Measurements from ENCODE around the gene SMARCE1.

- TF ChIP-seq, protein P1, sequence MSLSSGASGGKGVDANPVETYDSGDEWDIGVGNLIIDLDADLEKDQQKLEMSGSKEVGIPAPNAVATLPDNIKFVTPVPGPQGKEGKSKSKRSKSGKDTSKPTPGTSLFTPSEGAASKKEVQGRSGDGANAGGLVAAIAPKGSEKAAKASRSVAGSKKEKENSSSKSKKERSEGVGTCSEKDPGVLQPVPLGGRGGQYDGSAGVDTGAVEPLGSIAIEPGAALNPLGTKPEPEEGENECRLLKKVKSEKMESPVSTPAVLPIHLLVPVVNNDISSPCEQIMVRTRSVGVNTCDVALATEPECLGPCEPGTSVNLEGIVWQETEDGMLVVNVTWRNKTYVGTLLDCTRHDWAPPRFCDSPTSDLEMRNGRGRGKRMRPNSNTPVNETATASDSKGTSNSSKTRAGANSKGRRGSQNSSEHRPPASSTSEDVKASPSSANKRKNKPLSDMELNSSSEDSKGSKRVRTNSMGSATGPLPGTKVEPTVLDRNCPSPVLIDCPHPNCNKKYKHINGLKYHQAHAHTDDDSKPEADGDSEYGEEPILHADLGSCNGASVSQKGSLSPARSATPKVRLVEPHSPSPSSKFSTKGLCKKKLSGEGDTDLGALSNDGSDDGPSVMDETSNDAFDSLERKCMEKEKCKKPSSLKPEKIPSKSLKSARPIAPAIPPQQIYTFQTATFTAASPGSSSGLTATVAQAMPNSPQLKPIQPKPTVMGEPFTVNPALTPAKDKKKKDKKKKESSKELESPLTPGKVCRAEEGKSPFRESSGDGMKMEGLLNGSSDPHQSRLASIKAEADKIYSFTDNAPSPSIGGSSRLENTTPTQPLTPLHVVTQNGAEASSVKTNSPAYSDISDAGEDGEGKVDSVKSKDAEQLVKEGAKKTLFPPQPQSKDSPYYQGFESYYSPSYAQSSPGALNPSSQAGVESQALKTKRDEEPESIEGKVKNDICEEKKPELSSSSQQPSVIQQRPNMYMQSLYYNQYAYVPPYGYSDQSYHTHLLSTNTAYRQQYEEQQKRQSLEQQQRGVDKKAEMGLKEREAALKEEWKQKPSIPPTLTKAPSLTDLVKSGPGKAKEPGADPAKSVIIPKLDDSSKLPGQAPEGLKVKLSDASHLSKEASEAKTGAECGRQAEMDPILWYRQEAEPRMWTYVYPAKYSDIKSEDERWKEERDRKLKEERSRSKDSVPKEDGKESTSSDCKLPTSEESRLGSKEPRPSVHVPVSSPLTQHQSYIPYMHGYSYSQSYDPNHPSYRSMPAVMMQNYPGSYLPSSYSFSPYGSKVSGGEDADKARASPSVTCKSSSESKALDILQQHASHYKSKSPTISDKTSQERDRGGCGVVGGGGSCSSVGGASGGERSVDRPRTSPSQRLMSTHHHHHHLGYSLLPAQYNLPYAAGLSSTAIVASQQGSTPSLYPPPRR (CRISPR knock-in tag; IDR thresholded peaks at IDR 0.05; ENCODE audit: borderline replicate concordance): no peak
- TF ChIP-seq SETDB1 (IDR thresholded peaks at IDR 0.05; ENCODE audit: low read length) (no peak), CHD2 (IDR thresholded peaks at IDR 0.05; ENCODE audit: low read depth, low read length) (no peak), SIN3A (IDR thresholded peaks at IDR 0.05; ENCODE audit: borderline replicate concordance in 2 of 2, control insufficient read depth in 1 of 2, low read depth in 2 of 2, low read length in 2 of 2) (no peak)
- TF ChIP-seq, protein P2, sequence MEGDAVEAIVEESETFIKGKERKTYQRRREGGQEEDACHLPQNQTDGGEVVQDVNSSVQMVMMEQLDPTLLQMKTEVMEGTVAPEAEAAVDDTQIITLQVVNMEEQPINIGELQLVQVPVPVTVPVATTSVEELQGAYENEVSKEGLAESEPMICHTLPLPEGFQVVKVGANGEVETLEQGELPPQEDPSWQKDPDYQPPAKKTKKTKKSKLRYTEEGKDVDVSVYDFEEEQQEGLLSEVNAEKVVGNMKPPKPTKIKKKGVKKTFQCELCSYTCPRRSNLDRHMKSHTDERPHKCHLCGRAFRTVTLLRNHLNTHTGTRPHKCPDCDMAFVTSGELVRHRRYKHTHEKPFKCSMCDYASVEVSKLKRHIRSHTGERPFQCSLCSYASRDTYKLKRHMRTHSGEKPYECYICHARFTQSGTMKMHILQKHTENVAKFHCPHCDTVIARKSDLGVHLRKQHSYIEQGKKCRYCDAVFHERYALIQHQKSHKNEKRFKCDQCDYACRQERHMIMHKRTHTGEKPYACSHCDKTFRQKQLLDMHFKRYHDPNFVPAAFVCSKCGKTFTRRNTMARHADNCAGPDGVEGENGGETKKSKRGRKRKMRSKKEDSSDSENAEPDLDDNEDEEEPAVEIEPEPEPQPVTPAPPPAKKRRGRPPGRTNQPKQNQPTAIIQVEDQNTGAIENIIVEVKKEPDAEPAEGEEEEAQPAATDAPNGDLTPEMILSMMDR (IDR thresholded peaks at IDR 0.05 in 2 of 3, conservative IDR thresholded peaks at IDR 0.05 in 1 of 3; ENCODE audit: insufficient read depth in 2 of 3, low read depth in 1 of 3, low read length in 3 of 3): no peak
These were observed 31.7 kb downstream of the SMARCE1 start for GRCh38 chr17:40615841-40616476.
